H9 (cell line): Measurements from ENCODE around the gene TBC1D24. TPM values are rescaled to one million over a fixed set of nuclear protein-coding genes. Genes with fewer than 3 reads are reported as not detected.
"Not testable (repeated sequence)": the region's sequence is repeated elsewhere in the genome, so short reads cannot be mapped to it uniquely, and the experiment has no call there.

Source experiments
- DNase-seq: peaks from one replicate; pipeline ENCODE4 v3.0.0-alpha.2; 2017
- H2AFZ ChIP-seq: one replicate; pipeline ENCODE4 v1.6.1; 2013; ENCODE audit warnings: mild to moderate bottlenecking, low read length, control low read depth, moderate library complexity
- H2AK5ac ChIP-seq: 2 replicates; pipeline ENCODE4 v1.6.1; 2013; ENCODE audit warnings: low read length, control low read depth, mixed read lengths; ENCODE audit not compliant: insufficient read length
- H2BK120ac ChIP-seq: one replicate; pipeline ENCODE4 v1.6.1; 2013; ENCODE audit warnings: low read depth, mild to moderate bottlenecking, low read length, control low read depth, inconsistent platforms; ENCODE audit not compliant: poor library complexity, severe bottlenecking
- H2BK12ac ChIP-seq: 2 replicates; pipeline ENCODE4 v1.6.1; 2013; ENCODE audit warnings: low read length, control low read depth, mixed read lengths, low read depth; ENCODE audit not compliant: insufficient read length
- H2BK15ac ChIP-seq: 2 replicates; pipeline ENCODE4 v1.6.1; 2013; ENCODE audit warnings: low read depth, low read length, control low read depth
- H2BK20ac ChIP-seq: one replicate; pipeline ENCODE4 v1.6.1; 2013; ENCODE audit warnings: low read depth, mild to moderate bottlenecking, low read length, control low read depth, inconsistent platforms; ENCODE audit not compliant: poor library complexity, severe bottlenecking
- H2BK5ac ChIP-seq: 2 replicates; pipeline ENCODE4 v1.6.1; 2013; ENCODE audit warnings: low read length, control low read depth, mixed read lengths; ENCODE audit not compliant: insufficient read length
- H3K14ac ChIP-seq: 2 replicates; pipeline ENCODE4 v1.6.1; 2013; ENCODE audit warnings: low read length, control low read depth; ENCODE audit not compliant: insufficient read depth
- H3K18ac ChIP-seq: 2 replicates; pipeline ENCODE4 v1.6.1; 2013; ENCODE audit warnings: low read depth, mild to moderate bottlenecking, mixed read lengths, low read length, control low read depth; ENCODE audit not compliant: insufficient read length
- H3K23ac ChIP-seq: 2 replicates; pipeline ENCODE4 v1.6.1; 2013; ENCODE audit warnings: low read length, control low read depth, mixed read lengths, low read depth; ENCODE audit not compliant: insufficient read length
- H3K23me2 ChIP-seq: 2 replicates; pipeline ENCODE4 v1.6.1; 2013; ENCODE audit warnings: low read depth, mild to moderate bottlenecking, mixed read lengths, low read length, control low read depth; ENCODE audit not compliant: insufficient read length, poor library complexity, severe bottlenecking
- H3K27ac ChIP-seq: 2 replicates; pipeline ENCODE4 v1.5.1; 2013; ENCODE audit warnings: low read length, control low read depth, mixed read lengths, low read depth; ENCODE audit not compliant: insufficient read length
- H3K27me3 ChIP-seq: 2 replicates; pipeline ENCODE4 v1.6.1; 2013; ENCODE audit warnings: low read length, control low read depth, inconsistent platforms; ENCODE audit not compliant: insufficient read depth
- H3K4ac ChIP-seq: 2 replicates; pipeline ENCODE4 v1.6.1; 2013; ENCODE audit warnings: low read depth, mild to moderate bottlenecking, control low read depth, inconsistent platforms, low read length, moderate library complexity
- H3K4me1 ChIP-seq: 2 replicates; pipeline ENCODE4 v1.6.1; 2013; ENCODE audit warnings: low read length, control low read depth, inconsistent platforms; ENCODE audit not compliant: insufficient read depth
- H3K4me2 ChIP-seq: 2 replicates; pipeline ENCODE4 v1.6.1; 2013; ENCODE audit warnings: low read length, control low read depth, mixed read lengths; ENCODE audit not compliant: insufficient read length, insufficient read depth
- H3K56ac ChIP-seq: 2 replicates; pipeline ENCODE4 v1.6.1; 2013; ENCODE audit warnings: low read depth, mild to moderate bottlenecking, mixed read lengths, low read length, control low read depth; ENCODE audit not compliant: insufficient read length
- H3K79me1 ChIP-seq: 2 replicates; pipeline ENCODE4 v1.6.1; 2013; ENCODE audit warnings: low read depth, mild to moderate bottlenecking, moderate library complexity, low read length, control low read depth, inconsistent platforms; ENCODE audit not compliant: insufficient read depth, poor library complexity, severe bottlenecking
- H3K79me2 ChIP-seq: 2 replicates; pipeline ENCODE4 v1.6.1; 2013; ENCODE audit warnings: low read length, control low read depth, inconsistent platforms; ENCODE audit not compliant: insufficient read depth
- H3K9ac ChIP-seq: 2 replicates; pipeline ENCODE4 v1.6.1; 2013; ENCODE audit warnings: low read length, control low read depth, mixed read lengths; ENCODE audit not compliant: insufficient read length; ENCODE audit errors: extremely low read depth
- H3K9me3 ChIP-seq: one replicate; pipeline ENCODE4 v1.6.1; 2013; ENCODE audit warnings: low read depth, low read length, inconsistent platforms; ENCODE audit not compliant: control insufficient read depth
- H3T11ph ChIP-seq: one replicate; pipeline ENCODE4 v1.6.1; 2013; ENCODE audit warnings: mild to moderate bottlenecking, low read length, control low read depth, inconsistent platforms
- H4K20me1 ChIP-seq: one replicate; pipeline ENCODE4 v1.6.1; 2013; ENCODE audit not compliant: control insufficient read depth, insufficient read length, insufficient read depth
- H4K5ac ChIP-seq: 2 replicates; pipeline ENCODE4 v1.6.1; 2013; ENCODE audit warnings: low read depth, mild to moderate bottlenecking, mixed read lengths, low read length, control low read depth; ENCODE audit not compliant: insufficient read length
- H4K8ac ChIP-seq: replicated peaks from 2 replicates; pipeline ENCODE4 v1.6.1; 2013; ENCODE audit warnings: low read length, control low read depth, mixed read lengths, low read depth; ENCODE audit not compliant: insufficient read length
- H4K91ac ChIP-seq: 2 replicates; pipeline ENCODE4 v1.6.1; 2013; ENCODE audit warnings: low read depth, mild to moderate bottlenecking, moderate library complexity, mixed read lengths, low read length, control low read depth; ENCODE audit not compliant: insufficient read length
- H3K27ac Mint-ChIP-seq, 3 experiments: 2 replicates in 2 of 3; 3 replicates in 1 of 3; pipeline ENCODE4 v1.8.0; 2020 to 2021; ENCODE audit warnings: mixed read lengths in 3 of 3, mild to moderate bottlenecking in 1 of 3, moderate library complexity in 1 of 3
- H3K27me3 Mint-ChIP-seq: 2 replicates; pipeline ENCODE4 v1.8.0; 2021; ENCODE audit warnings: low read depth, mild to moderate bottlenecking, moderate library complexity, mixed read lengths
- H3K36me3 Mint-ChIP-seq, 3 experiments: 2 replicates in 2 of 3; 3 replicates in 1 of 3; pipeline ENCODE4 v1.8.0; 2020 to 2021; ENCODE audit warnings: low read depth in 3 of 3, mixed read lengths in 3 of 3; ENCODE audit not compliant: insufficient read depth in 1 of 3
- H3K4me1 Mint-ChIP-seq, 2 experiments: 2 replicates each; pipeline ENCODE4 v1.8.0; 2020; ENCODE audit warnings: mixed read lengths in 2 of 2
- H3K4me3 Mint-ChIP-seq, 2 experiments: 2 replicates in 1 of 2; 3 replicates in 1 of 2; pipeline ENCODE4 v1.8.0; 2020 to 2021; ENCODE audit warnings: mild to moderate bottlenecking in 2 of 2, mixed read lengths in 2 of 2, moderate library complexity in 1 of 2
- H3K9me3 Mint-ChIP-seq, 2 experiments: 2 replicates in 1 of 2; 3 replicates in 1 of 2; pipeline ENCODE4 v1.8.0; 2020; ENCODE audit warnings: mild to moderate bottlenecking in 2 of 2, mixed read lengths in 2 of 2, moderate library complexity in 1 of 2
- WGBS: extraction: QIAGEN DNeasy Blood & Tissue Kit; methylation state at CpG from one replicate; pipeline ENCODE4 v1.1.7; 2013; ENCODE audit warnings: missing lambda C conversion rate, low lambda C conversion rate, mixed read lengths; ENCODE audit not compliant: insufficient read length; ENCODE audit errors: extremely low coverage; 5-methylcytosine and 5-hydroxymethylcytosine counted together
- total RNA-seq: library from RNA; stranded (reverse); gene quantifications from 2 replicates; pipeline ENCODE4 v1.2.1, GENCODE V29; 2021

TBC1D24 gene
- total RNA-seq, 1 experiment from 2014 or later: 19.0 TPM

GRCh38 chr16:2550283-2550878, 75.5 kb downstream of the TBC1D24 start:
- H3K79me1 ChIP-seq, H3K36me3 Mint-ChIP-seq: not testable (repeated sequence)

More at GRCh38 chr16:2550283-2550878, 75.5 kb downstream of the TBC1D24 start:
- not testable (repeated sequence) for H2BK120ac ChIP-seq, H2BK5ac ChIP-seq, H3K79me2 ChIP-seq, H3K18ac ChIP-seq, H3K4ac ChIP-seq, H3K4me1 ChIP-seq, H3K23ac ChIP-seq, H4K5ac ChIP-seq, H4K8ac ChIP-seq, H3K23me2 ChIP-seq, H4K91ac ChIP-seq, H3K9me3 ChIP-seq, H3K9me3 Mint-ChIP-seq, H2BK15ac ChIP-seq, H3K27me3 Mint-ChIP-seq, H3T11ph ChIP-seq, H3K27me3 ChIP-seq, H3K56ac ChIP-seq, H4K20me1 ChIP-seq, H3K4me2 ChIP-seq, H3K27ac Mint-ChIP-seq, H2BK12ac ChIP-seq, H3K4me3 Mint-ChIP-seq, H2BK20ac ChIP-seq, H3K14ac ChIP-seq, DNase-seq, H3K4me1 Mint-ChIP-seq, H3K9ac ChIP-seq, H2AFZ ChIP-seq, H2AK5ac ChIP-seq, H3K27ac ChIP-seq
- WGBS: no CpG with 5 or more reads among the region's 14 CpGs
